Gastrocnemius medialis (tissue), 4 donors: ENCODE measurements around the gene MRC1.

ENCODE experiments used
- CTCF ChIP-seq, 5 experiments: fragments of 450-650 bp in 3 of 5; fragments of 200-600 bp in 2 of 5; sonication (generic) in 2 of 5; IDR thresholded peaks in 4 of 5; conservative IDR thresholded peaks in 1 of 5; 1 replicate in 4 of 5; 2 replicates in 1 of 5; pipeline ENCODE4 v1.5.1; 2016 to 2019; ENCODE audit warnings: antibody characterized with exemption in 5 of 5, mild to moderate bottlenecking in 3 of 5, moderate library complexity in 3 of 5
- POLR2A ChIP-seq, 2 donors: fragments of 450-650 bp; IDR thresholded peaks; one replicate each; pipeline ENCODE4 v1.6.1; 2017; ENCODE audit warnings: antibody characterized with exemption in 2 of 2, mild to moderate bottlenecking in 2 of 2, moderate library complexity in 2 of 2

DNA sequence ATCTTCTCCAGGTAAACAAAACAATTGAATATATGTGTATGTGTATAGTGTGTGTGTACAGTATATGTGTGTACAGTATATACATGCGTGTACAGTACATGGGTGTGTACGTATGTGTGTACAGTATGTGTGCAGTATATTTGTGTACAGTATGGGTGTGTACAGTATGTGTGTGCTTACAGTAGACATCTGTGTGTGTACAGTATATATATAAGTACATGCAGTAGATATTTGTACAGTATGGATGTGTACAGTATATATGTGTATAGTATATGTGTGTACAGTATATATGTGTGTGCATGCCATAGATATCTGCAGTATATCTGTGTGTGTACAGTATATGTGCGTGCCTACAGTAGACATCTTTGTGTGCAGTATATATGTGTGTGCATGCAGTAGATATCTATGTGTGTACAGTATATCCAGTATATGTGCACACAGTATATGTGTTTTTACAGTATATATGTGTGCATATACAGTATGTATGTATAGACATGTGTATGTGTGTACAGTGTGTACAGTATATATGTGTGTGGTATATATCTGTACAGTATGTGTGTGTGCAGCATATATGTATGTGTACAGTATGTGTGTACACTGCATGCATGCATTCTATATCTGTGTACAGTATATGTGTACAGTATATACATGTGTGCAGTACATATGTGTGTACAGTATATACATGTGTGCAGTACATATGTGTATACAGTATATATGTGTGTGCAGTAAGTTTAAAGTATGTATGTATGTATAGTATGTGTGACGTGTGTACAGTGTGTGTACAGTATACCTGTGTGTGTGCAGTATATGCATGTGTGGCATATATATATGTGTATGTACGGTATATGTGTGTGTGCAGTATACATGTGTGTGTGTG is 105.3 kb downstream of the MRC1 start:
- TF ChIP-seq CTCF (IDR thresholded peaks at IDR 0.05 in 4 of 5, conservative IDR thresholded peaks at IDR 0.05 in 1 of 5) (no peak), POLR2A (IDR thresholded peaks at IDR 0.05) (no peak)
